ENCODE measurements around the gene GZMH.
"Not testable (repeated sequence)": the region's sequence is repeated elsewhere in the genome, so short reads cannot be mapped to it uniquely, and the experiment has no call there.

Gene GZMH

DNA sequence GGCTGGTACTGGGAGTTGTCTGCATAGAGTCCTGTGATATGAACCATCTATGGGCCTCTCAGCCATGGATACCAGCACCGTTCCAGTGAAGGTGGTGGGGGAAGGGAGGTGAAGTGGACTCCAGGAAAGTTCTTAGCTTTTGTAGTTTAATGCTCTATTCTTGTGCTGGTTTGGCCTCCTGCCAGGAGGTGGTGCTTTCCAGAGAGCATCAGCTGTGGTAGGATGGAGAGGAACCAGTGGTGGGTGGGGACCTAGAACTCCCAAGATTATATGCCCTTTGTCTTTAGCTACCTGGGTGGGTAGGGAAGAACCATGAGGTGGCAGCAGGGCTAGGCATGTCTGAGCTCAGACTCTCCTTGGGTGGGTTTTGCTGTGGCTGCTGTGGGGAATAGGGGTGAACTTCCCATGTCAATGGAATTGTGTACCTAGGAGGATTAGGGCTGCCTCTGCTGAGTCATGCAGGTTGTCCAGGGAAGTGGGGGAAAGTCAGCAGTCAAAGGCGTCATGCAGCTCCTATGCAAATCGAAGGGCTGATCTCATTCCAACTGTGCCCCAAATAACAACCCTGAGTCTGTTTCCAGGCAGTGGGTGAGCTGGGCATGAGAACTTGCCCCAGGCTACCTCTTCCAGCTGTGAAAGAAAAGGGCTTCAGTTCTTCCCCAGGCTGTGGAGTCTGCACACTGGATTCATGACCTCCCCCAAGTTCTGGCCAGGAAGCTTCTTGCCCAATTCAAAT, 14.2 kb downstream of the GZMH start:
- peak; percentile 88 for DNase-seq

DNA sequence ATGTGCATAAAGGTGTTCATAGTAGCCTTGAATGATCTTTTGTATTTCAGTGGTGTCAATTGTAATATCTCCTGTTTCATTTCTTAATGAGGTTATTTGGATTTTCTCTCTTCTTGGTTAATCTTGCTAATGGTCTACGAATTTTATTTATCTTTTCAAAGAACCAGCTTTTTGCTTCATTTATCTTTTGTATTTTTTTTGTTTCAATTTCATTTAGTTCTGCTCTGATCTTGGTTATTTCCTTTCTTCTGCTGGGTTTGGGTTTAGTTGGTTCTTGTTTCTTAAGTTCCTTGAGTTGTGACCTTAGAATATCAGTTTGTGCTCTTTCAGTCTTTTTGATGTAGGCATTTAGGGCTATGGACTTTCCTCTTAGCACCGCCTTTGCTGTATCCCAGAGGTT, 18.5 kb downstream of the GZMH start:
- DNase-seq: not testable (repeated sequence)

DNA sequence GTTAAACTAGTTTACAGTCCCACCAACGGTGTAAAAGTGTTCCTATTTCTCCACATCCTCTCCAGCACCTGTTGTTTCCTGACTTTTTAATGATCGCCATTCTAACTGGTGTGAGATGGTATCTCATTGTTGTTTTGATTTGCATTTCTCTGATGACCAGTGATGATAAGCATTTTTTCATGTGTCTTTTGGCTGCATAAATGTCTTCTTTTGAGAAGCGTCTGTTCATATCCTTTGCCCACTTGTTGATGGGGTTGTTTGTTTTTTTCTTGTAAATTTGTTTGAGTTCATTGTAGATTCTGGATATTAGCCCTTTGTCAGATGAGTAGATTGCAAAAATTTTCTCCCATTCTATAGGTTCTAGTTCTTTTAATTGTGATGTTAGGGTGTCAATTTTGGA, 25.1 kb downstream of the GZMH start:
- not testable (repeated sequence) for DNase-seq

DNA sequence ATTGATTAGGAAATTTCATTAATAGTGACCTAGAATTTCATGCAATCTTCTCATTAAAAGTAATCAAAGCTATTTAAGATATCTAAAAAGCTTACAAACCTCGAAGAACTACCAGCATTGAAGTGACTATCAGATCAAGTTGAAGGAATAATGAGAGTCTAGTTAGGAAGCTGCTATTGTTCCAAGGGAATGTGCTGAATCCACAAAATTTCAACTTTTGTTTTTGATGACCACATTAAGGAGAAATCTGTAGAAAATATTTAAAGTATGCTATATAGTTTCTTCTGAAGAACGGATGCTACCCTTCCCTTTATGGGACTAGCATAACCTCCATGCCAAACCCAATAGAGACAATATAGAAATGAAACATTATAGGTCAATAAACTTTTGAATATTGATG, 30.9 kb downstream of the GZMH start:
- DNase-seq: no peak

DNA sequence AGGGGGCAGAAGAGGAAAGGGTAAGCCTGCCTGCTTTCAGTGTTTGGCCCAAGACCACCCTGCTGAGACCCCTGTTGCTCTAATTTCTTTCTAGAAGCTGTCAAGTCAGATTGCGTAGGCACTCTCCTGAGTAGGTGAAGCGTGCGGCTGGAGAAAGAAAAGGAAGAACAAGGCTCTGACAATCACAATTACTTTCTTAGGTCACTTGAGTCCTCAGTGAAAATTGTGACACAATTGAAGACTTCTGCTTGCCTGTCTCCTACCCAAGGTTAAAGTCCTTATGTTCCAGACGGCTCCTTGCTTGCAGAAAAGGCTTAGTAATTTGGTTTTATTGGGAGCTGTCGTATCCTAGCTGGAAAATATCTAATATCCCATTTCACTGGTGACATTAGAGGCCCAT, 32.7 kb downstream of the GZMH start:
- DNase-seq: no peak

DNA sequence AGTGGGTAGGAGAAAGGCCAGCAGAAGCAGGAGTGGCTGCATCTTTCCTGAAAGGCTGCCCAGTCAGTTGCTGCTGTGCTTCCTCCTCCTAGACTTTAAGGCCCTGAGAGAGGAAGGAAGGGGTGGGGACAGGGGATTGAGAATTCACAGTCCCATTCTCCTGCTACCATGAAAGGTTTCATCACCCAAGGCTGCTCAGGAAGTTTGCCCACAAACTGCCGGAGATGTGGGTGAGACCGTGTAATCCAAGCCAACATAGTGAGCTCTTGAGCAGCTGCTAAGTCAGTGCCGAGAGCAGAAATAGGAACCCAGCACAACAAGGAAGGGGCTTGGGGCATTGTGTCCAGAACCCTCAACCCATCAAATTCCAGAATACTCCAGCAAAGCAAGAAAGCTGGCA, 33.3 kb downstream of the GZMH start, which contains the start of gene CTSG:
TSS of gene CTSG (minus strand) at position 69 of the 400 bp plus-strand sequence. CDS start at position 42, 27 bp downstream.
- no peak for DNase-seq

DNA sequence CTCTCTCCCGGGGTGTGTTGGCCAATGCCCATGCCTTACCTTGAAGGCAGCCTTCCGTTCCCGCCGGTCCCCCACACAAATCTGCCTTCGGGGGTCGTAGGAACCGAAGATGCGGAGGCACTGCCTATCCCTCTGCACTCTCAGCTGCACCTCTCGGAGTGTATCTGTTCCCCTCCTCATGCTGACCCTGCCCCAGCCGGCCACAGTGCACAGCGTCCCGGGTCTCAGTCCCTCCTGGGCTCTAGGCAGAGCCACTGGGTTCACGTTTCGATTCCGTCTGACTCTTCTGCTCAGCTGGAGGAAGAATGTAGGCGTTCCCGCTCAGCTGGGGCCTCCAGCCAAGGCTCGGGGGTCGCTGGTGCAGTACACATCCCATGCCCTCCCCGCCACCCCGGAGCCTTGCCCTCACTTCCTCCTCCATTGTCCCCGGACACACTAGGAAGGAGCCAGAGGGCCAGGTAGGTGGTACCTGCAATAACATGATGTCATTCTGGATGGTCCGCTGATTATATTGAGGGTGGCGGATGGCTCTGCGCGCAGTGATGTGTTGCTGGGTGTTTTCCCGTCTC, 35.2 kb downstream of the GZMH start:
- DNase-seq: no peak

DNA sequence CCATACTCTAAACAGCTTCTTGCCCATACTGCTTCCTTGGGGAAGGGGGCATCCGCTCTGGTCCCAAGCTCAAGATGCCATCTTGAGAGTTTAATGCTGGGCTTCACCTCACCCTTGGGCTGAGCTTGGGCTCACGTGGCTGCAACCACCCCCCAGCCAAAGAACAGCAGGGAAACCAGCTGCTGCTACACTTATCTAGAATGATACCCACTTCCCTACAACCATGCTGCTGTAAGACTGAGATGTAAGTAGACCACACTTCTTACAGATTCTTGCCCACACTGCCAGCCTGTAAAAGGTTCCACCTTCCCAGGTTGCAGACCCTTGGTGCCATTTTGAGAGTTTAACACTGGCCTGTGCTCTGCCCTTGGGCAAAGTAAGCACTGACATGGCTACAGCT, 43.2 kb downstream of the GZMH start:
- DNase-seq: no peak

DNA sequence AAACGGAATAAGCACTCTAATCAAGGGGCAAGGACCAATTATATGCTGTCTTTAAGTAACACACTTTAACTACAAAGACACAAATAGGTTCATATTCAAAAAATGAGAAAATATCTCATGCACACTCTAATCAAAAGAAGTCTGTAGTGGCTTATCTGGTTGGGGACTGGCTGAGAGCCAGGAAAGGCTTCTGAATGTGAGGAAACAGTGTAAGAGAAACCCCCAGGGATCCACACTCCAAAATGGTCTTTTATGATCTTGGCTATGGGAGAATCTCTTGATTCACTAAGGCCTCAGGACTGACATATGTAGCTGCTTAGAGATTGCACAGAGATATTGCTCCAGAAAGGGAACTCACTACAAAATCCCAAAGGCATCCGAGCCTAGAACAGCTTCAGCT, 43.7 kb downstream of the GZMH start:
- no peak for DNase-seq

DNA sequence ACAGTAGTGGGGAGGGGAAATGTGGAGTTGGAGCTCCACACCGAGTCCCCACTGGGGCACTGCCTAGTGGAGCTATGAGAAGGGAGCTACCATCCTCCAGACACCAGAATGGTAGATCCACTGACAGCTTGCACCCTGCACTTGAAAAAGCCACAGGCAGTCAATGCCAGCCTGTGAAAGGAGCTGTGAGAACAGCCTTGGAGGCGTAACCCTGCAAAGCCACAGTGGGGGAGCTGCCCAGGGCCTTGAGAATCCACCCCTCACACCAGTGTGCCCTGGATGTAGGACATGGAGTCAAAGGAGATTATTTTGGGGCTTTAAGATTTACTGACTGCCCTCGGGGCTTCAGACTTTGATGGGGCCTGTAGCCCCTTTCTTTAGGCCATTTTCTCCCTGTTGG, 46.0 kb downstream of the GZMH start:
- DNase-seq: no peak

DNA sequence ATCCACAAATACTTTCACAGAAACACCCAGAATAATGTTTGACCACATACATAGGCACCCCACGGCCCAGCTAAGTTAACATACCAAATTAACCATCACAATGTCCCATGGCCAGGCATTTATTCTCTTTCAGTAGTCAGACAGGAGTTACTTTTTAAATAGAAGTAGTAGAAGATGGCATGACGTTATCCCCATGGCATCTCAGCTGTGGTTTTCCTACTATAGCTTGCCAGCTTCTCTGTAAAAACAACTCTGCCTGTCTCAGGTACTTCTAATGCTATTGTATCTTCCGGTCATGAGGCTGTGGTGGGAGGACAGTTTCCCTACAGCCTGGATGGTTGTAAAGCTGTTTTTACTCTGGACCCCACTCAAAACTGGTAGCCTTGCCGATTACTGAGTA, 52.7 kb downstream of the GZMH start:
- no peak for DNase-seq
